Measurements from ENCODE around the gene OR4P4.

Gene OR4P4

GRCh38 chr11:55634813-55635212, at the start of gene OR4P4:
Gene OR4P4 (plus strand): TSS chr11:55635113.
- DNase-seq = no peak

DNA sequence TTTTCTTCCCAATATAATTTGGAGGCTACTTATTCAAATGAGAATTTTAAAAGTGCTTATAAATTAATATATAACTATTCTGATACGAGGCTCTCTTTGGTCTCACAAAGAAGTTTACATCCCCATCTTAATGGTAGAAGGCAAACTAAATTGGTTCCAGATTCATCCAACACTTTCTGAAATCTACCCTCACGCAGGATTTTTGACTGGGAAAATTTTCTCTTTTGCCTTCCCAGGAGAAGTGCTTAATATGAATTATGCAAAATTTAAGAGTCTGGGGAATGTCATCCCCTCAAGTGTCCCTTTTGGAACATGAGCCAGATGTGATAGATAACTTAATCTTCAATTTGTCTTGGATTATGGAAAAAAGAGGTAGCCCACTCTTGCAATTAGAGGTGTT, 27.4 kb upstream of the OR4P4 start, which contains the start of gene OR4C11:
Gene OR4C11 (minus strand): TSS at position 101 of the 400 bp plus-strand sequence. CDS start 3,272 bp downstream, outside the sequence.
- DNase-seq = no peak

DNA sequence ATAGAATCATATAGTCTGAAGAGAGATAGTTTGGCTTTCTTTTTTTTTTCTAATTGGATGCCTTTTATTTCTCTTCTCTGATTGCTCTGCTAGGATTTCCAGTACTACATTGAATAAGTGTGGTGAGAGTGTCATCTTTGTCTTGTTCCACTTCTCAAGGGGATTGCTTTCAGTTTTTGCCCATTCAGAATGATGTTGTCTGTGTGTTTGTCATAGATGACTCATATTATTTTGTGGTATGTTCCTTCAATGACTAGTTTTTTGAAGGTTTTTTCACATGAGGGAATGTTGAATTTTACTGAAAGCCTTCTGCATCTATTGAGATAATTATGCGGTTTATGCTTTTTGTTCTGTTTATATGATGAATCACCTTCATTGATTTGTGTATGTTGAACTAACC, 10.4 kb upstream of the OR4P4 start:
- DNase-seq = no peak

GRCh38 chr11:55648027-55648426, 13.1 kb downstream of the OR4P4 start, which contains the start of gene OR4S2:
Gene OR4S2 (plus strand): TSS chr11:55648327. CDS start chr11:55650904, 2,577 bp downstream.
- DNase-seq = no peak

- DNase-seq = no peak
Observed at GRCh38 chr11:55652560-55652959, 17.6 kb downstream of the OR4P4 start.

DNA sequence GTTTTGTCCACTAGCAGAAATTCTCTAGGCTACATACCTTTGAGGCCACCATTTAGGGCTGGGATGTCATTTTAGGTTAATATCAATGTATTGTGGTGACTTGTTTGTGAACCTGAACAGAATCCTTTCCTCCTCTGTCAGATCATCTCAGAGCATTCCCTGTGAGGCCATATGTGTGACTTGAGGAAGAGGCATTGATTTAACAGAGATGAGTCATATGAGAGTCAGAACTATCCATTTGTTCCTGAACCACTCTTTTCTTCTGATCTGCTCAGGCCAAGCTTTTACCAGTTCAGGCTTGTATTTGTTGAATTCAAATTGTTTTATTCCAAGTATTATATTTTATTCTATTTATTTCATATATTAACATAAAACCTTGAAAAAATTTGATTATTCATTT, 20.2 kb downstream of the OR4P4 start:
- DNase-seq = no peak

- DNase-seq = no peak
Observed at GRCh38 chr11:55658031-55658573, 23.2 kb downstream of the OR4P4 start.

- no peak for DNase-seq
Observed at GRCh38 chr11:55658608-55659007, 23.7 kb downstream of the OR4P4 start.

DNA sequence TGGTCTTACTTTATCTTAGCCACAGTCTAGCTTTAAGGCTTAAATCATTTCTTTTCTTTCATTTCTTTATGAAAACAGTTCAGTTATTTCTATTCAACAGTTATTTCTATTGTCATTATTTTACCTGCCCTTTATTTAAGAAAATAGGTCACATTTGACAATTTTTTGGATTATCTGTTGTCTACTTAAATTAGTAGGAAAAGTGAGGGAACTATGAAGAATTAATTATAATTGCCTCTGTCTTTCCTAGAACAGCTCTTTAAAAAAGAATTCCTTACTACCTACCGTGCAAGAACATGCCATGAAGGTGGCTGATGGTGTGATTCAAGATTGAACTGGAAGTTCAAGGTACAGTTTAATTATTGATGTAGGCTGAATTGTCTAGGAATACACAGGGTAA, 27.0 kb downstream of the OR4P4 start, which contains the start of gene OR4C6:
Gene OR4C6 (plus strand): TSS at position 301 of the 400 bp plus-strand sequence. CDS start 2,966 bp downstream, outside the sequence.
- no peak for DNase-seq

- no peak for DNase-seq
Observed at GRCh38 chr11:55669376-55669775, 34.5 kb downstream of the OR4P4 start.

DNA sequence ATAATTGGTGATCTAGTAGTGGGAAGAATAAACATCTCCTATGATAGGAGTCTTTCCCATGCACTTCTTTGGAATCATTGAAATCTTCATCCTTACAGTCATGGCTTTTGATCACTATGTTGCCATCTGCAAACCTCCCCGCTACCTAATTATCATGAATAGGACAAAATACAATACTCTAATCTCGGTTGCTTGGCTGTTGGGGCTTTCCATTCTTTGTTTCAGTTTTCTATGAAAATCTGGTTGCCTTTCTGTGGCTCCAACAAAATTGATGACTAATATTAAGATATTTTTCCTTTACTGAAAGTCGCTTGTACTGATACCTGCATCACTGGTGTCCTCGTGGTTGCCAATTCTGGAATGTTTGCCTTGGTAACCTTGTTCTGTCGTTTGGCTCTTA, 38.9 kb downstream of the OR4P4 start:
- no peak for DNase-seq

Data from stimulated activated CD4-positive, alpha-beta T cell treated with anti-CD3 and anti-CD28 coated beads, Interleukin-4, amount 100 ng/mL, for 4 hours (primary cell).